ENCODE measurements around the gene PDZD2. TPM values are rescaled to one million over a fixed set of nuclear protein-coding genes. Genes with fewer than 3 reads are reported as not detected.
"Not testable (repeated sequence)": the region's sequence is repeated elsewhere in the genome, so short reads cannot be mapped to it uniquely, and the experiment has no call there.

Gene PDZD2
- total and polyA plus RNA-seq, 2 donors (not counting 3 experiments of a cell fraction or from before 2014, with no cell fraction given) = 0.66 to 6.9 TPM

- dilution Hi-C loops (cut with MboI; ENCODE audit: extremely low pct_ligation_motif_present, low sequenced_read_pairs) (no loop called here), intact Hi-C loops (cut with micrococcal nuclease) (no loop called here)
- no peaks in the 10 kb centered on the region for H4K20me1 ChIP-seq (replicated peaks; ENCODE audit: control insufficient read depth, extremely low read depth, insufficient read depth, low read length)
- no peak for FAIRE-seq
- H3K9ac ChIP-seq (replicated peaks; ENCODE audit: extremely low read depth, insufficient read depth, low read length) = no peak overlapping the region
- no peaks in the 10 kb centered on the region for H3K79me2 ChIP-seq (ENCODE audit: control insufficient read depth, insufficient read depth, low read length)
- ChIA-PET CTCF (no interaction called here), POLR2A (no interaction called here)
- H3K4me3 ChIP-seq (replicated peaks in 1 of 3; ENCODE audit: insufficient read depth in 1 of 3, low read depth in 1 of 3, low read length in 3 of 3) = no peak overlapping the region
- no peaks in the 10 kb centered on the region for H3K27me3 ChIP-seq (ENCODE audit: control insufficient read depth in 2 of 2, insufficient read depth in 2 of 2, low read length in 2 of 2)
- H2AFZ ChIP-seq (ENCODE audit: low read depth, low read length) = no peak overlapping the region
- H3K27ac ChIP-seq (ENCODE audit: insufficient read depth, low read depth, low read length) = no peak overlapping the region
- BruUV-seq (replicated peaks) = no TSS peak
- no peak for TF ChIP-seq POLR2AphosphoS5 (IDR thresholded peaks at IDR 0.05; ENCODE audit: insufficient read depth, low read depth, low read length)
- no peak for TF ChIP-seq POLR2A (IDR thresholded peaks at IDR 0.05; ENCODE audit: low read depth, low read length)
- no peak for TF ChIP-seq GATA2 (IDR thresholded peaks at IDR 0.05; ENCODE audit: insufficient read depth, insufficient read length, low read depth, low read length)
- no peak for TF ChIP-seq FOS (IDR thresholded peaks at IDR 0.05; ENCODE audit: borderline replicate concordance, insufficient read depth, low read length)
- no peak for TF ChIP-seq JUN (IDR thresholded peaks at IDR 0.05; ENCODE audit: borderline replicate concordance, insufficient read depth, insufficient read length, low read depth)
- TF ChIP-seq, protein P1, sequence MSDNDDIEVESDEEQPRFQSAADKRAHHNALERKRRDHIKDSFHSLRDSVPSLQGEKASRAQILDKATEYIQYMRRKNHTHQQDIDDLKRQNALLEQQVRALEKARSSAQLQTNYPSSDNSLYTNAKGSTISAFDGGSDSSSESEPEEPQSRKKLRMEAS (IDR thresholded peaks at IDR 0.05; ENCODE audit: insufficient read depth, insufficient read length) = no peak
- TF ChIP-seq, protein P2, sequence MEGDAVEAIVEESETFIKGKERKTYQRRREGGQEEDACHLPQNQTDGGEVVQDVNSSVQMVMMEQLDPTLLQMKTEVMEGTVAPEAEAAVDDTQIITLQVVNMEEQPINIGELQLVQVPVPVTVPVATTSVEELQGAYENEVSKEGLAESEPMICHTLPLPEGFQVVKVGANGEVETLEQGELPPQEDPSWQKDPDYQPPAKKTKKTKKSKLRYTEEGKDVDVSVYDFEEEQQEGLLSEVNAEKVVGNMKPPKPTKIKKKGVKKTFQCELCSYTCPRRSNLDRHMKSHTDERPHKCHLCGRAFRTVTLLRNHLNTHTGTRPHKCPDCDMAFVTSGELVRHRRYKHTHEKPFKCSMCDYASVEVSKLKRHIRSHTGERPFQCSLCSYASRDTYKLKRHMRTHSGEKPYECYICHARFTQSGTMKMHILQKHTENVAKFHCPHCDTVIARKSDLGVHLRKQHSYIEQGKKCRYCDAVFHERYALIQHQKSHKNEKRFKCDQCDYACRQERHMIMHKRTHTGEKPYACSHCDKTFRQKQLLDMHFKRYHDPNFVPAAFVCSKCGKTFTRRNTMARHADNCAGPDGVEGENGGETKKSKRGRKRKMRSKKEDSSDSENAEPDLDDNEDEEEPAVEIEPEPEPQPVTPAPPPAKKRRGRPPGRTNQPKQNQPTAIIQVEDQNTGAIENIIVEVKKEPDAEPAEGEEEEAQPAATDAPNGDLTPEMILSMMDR (IDR thresholded peaks at IDR 0.05; ENCODE audit: extremely low read depth in 1 of 2, insufficient read depth in 1 of 2, low read depth in 1 of 2, low read length in 2 of 2) = no peak
- TF ChIP-seq MYC (IDR thresholded peaks at IDR 0.05; ENCODE audit: low read depth, low read length) = no peak
- no peak for TF ChIP-seq EZH2 (IDR thresholded peaks at IDR 0.05; ENCODE audit: borderline replicate concordance, low read depth, low read length, severe bottlenecking)
- no peaks in the 10 kb centered on the region for H3K36me3 ChIP-seq (ENCODE audit: control insufficient read depth in 2 of 2, extremely low read depth in 1 of 2, insufficient read depth in 2 of 2, low read length in 2 of 2)
- no peak for DNase-seq (ENCODE audit: low read depth, low spot score)
- no peaks in the 10 kb centered on the region for H3K9me3 ChIP-seq (replicated peaks; ENCODE audit: control insufficient read depth, insufficient read depth, low read length)
- H3K9me1 ChIP-seq (replicated peaks; ENCODE audit: control insufficient read depth, extremely low read depth, insufficient read depth, low read length) = no peaks in the 10 kb centered on the region
- H3K4me2 ChIP-seq (ENCODE audit: insufficient read depth, low read length) = no peak overlapping the region
- no peaks in the 10 kb centered on the region for H3K4me1 ChIP-seq (ENCODE audit: control insufficient read depth, extremely low read depth, insufficient read depth, low read length)
These were observed 375.3 kb downstream of the PDZD2 start for GRCh38 chr5:32014096-32014745.

DNA sequence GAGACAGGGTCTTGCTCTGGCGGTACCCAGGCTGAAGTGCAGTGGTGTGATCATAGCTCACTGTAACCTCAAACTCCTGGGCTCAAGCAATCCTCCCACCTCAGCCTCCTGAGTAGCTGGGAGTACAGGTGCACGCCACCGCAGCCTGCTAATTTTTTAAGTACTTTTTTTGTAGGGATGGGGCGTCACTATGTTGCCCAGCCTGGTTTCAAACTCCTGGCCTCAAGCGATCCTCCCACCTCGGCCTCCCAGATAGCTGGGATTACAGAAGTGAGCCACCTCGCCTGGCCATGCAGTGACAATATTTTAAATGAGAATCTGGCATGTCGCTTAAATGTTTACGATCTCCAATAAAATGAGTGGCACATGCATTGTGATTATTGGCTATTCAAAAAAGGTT, 376.3 kb downstream of the PDZD2 start:
- H3K36me3 ChIP-seq (ENCODE audit: control insufficient read depth in 2 of 2, extremely low read depth in 1 of 2, insufficient read depth in 2 of 2, low read length in 2 of 2); H4K20me1 ChIP-seq (replicated peaks; ENCODE audit: control insufficient read depth, extremely low read depth, insufficient read depth, low read length); H3K9ac ChIP-seq (replicated peaks; ENCODE audit: extremely low read depth, insufficient read depth, low read length); CTCF ChIA-PET; H3K4me2 ChIP-seq (ENCODE audit: insufficient read depth, low read length); H3K27ac ChIP-seq (ENCODE audit: insufficient read depth, low read depth, low read length); H3K79me2 ChIP-seq (ENCODE audit: control insufficient read depth, insufficient read depth, low read length); H3K27me3 ChIP-seq (ENCODE audit: control insufficient read depth in 2 of 2, insufficient read depth in 2 of 2, low read length in 2 of 2); H3K4me1 ChIP-seq (ENCODE audit: control insufficient read depth, extremely low read depth, insufficient read depth, low read length); POLR2A ChIA-PET; dilution Hi-C loops (cut with MboI; ENCODE audit: extremely low pct_ligation_motif_present, low sequenced_read_pairs); DNase-seq (ENCODE audit: low read depth, low spot score); FAIRE-seq; H2AFZ ChIP-seq (ENCODE audit: low read depth, low read length); intact Hi-C loops (cut with micrococcal nuclease); H3K9me1 ChIP-seq (replicated peaks; ENCODE audit: control insufficient read depth, extremely low read depth, insufficient read depth, low read length); H3K9me3 ChIP-seq (replicated peaks; ENCODE audit: control insufficient read depth, insufficient read depth, low read length); H3K4me3 ChIP-seq (replicated peaks in 1 of 3; ENCODE audit: insufficient read depth in 1 of 3, low read depth in 1 of 3, low read length in 3 of 3); BruUV-seq (replicated peaks): not testable (repeated sequence)

Measured in endothelial cell of umbilical vein (primary cell).